WI38 (cell line): ENCODE data around the gene IFT122.

ENCODE experiments used
- H3K4me3 ChIP-seq: 2 replicates; pipeline ENCODE4 v1.5.1; 2011; ENCODE audit warnings: low read depth, mild to moderate bottlenecking, control low read depth, low read length
- TF ChIP-seq, protein P1 (sequence below): IDR thresholded peaks from 2 replicates; pipeline ENCODE4 v1.5.1; 2012; ENCODE audit warnings: low read depth, mild to moderate bottlenecking, control low read depth, low read length

IFT122 gene

DNA sequence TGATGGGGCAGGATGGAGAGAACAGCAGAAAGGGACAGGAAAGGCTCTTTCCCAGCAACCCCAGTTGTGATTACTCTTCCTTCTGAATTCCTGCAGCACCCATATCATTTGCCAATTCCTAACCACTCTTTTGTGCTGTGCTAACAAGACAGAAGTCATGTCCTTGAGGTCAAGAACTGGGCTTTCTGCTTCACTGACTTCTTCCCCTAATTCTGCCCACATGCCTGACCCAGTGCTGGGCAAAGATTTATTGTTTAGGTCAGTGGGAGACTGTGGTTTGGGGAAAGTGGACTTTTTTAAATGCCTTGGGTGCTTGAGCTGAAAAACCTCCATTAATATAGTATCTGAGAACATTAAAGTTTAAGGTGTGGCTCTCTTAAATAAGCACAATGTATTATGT is 7.4 kb upstream of the IFT122 start:
- no peak overlapping the region for H3K4me3 ChIP-seq
- TF ChIP-seq, protein P1, sequence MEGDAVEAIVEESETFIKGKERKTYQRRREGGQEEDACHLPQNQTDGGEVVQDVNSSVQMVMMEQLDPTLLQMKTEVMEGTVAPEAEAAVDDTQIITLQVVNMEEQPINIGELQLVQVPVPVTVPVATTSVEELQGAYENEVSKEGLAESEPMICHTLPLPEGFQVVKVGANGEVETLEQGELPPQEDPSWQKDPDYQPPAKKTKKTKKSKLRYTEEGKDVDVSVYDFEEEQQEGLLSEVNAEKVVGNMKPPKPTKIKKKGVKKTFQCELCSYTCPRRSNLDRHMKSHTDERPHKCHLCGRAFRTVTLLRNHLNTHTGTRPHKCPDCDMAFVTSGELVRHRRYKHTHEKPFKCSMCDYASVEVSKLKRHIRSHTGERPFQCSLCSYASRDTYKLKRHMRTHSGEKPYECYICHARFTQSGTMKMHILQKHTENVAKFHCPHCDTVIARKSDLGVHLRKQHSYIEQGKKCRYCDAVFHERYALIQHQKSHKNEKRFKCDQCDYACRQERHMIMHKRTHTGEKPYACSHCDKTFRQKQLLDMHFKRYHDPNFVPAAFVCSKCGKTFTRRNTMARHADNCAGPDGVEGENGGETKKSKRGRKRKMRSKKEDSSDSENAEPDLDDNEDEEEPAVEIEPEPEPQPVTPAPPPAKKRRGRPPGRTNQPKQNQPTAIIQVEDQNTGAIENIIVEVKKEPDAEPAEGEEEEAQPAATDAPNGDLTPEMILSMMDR: no peak

GRCh38 chr3:129433565-129433964 is 6.5 kb upstream of the IFT122 start:
- TF ChIP-seq, protein P1: no peak
- H3K4me3 ChIP-seq: no peak overlapping the region

DNA sequence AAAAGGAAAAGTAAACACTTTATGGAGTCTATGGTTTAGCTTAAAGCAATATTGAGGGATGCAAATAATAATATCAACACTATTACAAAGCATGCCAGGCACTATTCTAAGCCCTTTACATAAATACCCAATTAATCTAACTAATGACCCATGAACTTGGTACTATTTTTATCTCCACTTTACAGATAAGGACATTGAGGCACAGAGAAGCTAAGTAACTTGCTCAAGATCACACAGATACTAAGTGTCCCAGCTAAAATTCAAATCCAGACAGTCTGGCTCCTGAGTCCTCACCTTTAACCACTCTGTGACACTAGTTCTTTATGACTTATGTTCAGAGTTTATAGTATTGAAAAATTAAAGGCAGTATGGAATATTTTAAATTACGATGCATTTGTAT is 5.9 kb upstream of the IFT122 start:
- no peak overlapping the region for H3K4me3 ChIP-seq

DNA sequence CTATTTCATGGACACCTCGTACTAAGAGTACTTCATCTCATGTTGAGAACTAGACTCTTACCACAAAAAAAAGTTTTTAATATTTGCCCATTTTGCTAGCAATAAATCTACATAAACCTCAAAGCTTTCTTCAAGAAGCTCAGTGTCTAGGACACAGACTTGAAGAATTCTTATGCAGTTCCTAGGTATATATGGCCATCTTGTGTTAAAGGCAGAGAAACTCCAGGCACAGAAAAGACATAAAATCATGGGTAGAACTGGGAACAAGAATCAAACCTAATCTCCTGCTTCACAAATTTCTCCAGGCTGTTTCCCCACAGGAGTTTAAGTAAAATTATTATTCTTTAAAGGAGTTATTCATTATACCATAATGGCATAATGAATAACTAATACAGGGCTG is 4.7 kb upstream of the IFT122 start:
- no peak overlapping the region for H3K4me3 ChIP-seq
- TF ChIP-seq, protein P1: no peak

More for the DNA sequence above, 5.9 kb upstream of the IFT122 start:
- TF ChIP-seq, protein P1: no peak

- TF ChIP-seq, protein P1: no peak
- H3K4me3 ChIP-seq: peak overlapping the region; percentile 99
Observed at GRCh38 chr3:129439226-129439816, 703 bp upstream of the IFT122 start.

DNA sequence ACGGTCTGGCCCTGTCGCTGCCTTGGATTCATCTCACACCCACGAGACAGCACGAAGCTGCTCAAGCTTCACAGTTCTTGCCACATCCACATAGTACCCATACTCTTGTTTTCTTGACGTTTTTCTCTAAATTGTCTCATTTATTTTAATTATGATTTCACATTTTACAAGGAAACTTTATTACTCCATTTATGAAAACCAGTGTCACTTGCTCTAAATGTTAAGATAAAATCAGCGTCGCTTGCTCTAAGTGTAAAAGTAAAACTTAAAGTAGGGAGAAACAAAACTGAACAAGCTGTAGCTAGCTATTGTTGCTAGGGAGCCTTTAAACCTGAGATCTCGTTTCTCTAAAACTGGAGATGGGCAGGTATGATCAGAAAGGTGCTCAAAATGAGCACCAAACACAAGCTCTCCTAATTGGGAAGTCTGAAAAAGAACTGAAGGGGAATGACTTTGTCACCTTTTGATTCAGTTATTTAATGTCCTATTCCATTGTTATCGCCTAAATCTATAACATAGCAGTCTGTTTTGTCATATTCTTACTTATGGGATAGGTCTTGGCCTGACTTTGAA is 680 bp downstream of the IFT122 start:
- H3K4me3 ChIP-seq: peak overlapping the region; percentile 99
- TF ChIP-seq, protein P1: no peak

- H3K4me3 ChIP-seq: peak overlapping the region; percentile 99
- TF ChIP-seq, protein P1: no peak
Observed at GRCh38 chr3:129441215-129441614, 1.2 kb downstream of the IFT122 start.
